Measurements from ENCODE around the gene TRIM24. TPM values are rescaled to one million over a fixed set of nuclear protein-coding genes. Genes with fewer than 3 reads are reported as not detected.

Gene TRIM24
- total and polyA plus RNA-seq, 4 donors: 7.0 to 33.0 (median 17.4) TPM

- Histone ChIP-seq H3K4me3 (no peak overlapping the region), H3K9ac (ENCODE audit: insufficient read depth in 1 of 2, low read length in 2 of 2) (no peak overlapping the region), H3K4me1 (ENCODE audit: control insufficient read depth in 5 of 5, insufficient read depth in 5 of 5, low read length in 5 of 5) (no peaks in the 10 kb centered on the region), H3K27ac (ENCODE audit: low read depth in 1 of 2, low read length in 1 of 2) (no peak overlapping the region), H3K27me3 (ENCODE audit: control insufficient read depth in 3 of 3, insufficient read depth in 3 of 3, low read length in 2 of 3) (no peaks in the 10 kb centered on the region), H3K9me3 (ENCODE audit: control insufficient read depth in 4 of 4, insufficient read depth in 3 of 4, low read length in 3 of 4) (peaks cover 0 to 13% (median 11%) of the 10 kb centered on the region in 4 donors), H3K36me3 (ENCODE audit: control insufficient read depth in 4 of 4, insufficient read depth in 4 of 4, low read length in 4 of 4) (no peaks in the 10 kb centered on the region)
- DNase-seq (no peak), ATAC-seq (ENCODE audit: insufficient read depth, low FRiP score) (no peak)
- TF ChIP-seq, protein P1, sequence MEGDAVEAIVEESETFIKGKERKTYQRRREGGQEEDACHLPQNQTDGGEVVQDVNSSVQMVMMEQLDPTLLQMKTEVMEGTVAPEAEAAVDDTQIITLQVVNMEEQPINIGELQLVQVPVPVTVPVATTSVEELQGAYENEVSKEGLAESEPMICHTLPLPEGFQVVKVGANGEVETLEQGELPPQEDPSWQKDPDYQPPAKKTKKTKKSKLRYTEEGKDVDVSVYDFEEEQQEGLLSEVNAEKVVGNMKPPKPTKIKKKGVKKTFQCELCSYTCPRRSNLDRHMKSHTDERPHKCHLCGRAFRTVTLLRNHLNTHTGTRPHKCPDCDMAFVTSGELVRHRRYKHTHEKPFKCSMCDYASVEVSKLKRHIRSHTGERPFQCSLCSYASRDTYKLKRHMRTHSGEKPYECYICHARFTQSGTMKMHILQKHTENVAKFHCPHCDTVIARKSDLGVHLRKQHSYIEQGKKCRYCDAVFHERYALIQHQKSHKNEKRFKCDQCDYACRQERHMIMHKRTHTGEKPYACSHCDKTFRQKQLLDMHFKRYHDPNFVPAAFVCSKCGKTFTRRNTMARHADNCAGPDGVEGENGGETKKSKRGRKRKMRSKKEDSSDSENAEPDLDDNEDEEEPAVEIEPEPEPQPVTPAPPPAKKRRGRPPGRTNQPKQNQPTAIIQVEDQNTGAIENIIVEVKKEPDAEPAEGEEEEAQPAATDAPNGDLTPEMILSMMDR (IDR thresholded peaks at IDR 0.05; ENCODE audit: control extremely low read depth, extremely low read depth): no peak
- WGBS, 2 donors: 83% methylated on average over 2 of the region's 2 CpGs
These were observed 28.5 kb upstream of the TRIM24 start for GRCh38 chr7:138431517-138431916.

DNA sequence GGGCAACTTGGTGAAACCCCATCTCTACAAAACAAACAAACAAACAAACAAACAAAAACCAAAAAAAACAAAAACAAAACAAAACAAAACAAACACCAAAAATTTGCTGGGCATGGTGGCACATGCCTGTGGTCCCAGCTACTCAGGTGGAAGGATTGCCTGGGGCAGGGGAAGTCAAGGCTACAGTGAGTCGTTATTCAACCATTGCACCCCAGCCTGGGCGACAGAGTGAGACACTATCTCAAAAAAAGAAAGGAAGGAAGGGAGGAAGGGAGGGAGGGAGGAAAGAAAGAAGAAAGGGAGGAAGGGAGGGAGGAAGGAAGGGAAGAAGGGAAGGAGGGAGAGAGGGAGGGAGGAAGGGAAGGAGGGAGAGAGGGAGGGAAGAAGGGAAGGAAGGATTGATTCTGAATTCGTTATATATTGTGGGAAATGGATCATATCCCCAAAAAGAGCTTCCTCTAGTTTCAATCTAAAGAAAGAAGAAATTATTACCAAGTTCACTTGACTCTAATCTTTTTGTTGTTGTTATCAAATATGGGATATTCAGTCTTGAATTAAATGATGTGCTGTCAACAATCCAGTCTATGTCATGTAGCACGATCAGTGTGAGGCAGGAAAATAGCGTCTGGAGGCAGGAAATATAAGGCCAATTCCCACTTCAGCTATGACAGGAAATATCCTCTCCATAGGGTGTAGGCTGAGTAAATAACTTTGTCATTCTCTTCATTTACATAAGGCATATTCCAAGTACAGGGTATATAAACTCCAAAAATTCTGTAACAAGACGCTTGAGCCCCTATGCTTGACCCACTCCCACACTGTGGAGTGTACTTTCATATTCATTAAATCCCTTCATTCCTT is 26.2 kb upstream of the TRIM24 start:
- no peak for DNase-seq
- Histone ChIP-seq H3K4me1 (ENCODE audit: control insufficient read depth in 5 of 5, insufficient read depth in 5 of 5, low read length in 5 of 5) (no peaks in the 10 kb centered on the region), H3K27ac (ENCODE audit: low read depth in 1 of 2, low read length in 1 of 2) (no peak overlapping the region), H3K9ac (ENCODE audit: insufficient read depth in 1 of 2, low read length in 2 of 2) (no peak overlapping the region), H3K36me3 (ENCODE audit: control insufficient read depth in 4 of 4, insufficient read depth in 4 of 4, low read length in 4 of 4) (no peaks in the 10 kb centered on the region), H3K27me3 (ENCODE audit: control insufficient read depth in 3 of 3, insufficient read depth in 3 of 3, low read length in 2 of 3) (no peaks in the 10 kb centered on the region), H3K4me3 (no peak overlapping the region), H3K9me3 (ENCODE audit: control insufficient read depth in 4 of 4, insufficient read depth in 3 of 4, low read length in 3 of 4) (peaks cover 0 to 13% (median 11%) of the 10 kb centered on the region in 4 donors)
- WGBS, 2 donors: 67 to 73% methylated on average over 6 of the region's 6 CpGs
- TF ChIP-seq, protein P1 (IDR thresholded peaks at IDR 0.05; ENCODE audit: control extremely low read depth, extremely low read depth): no peak
- no peak for ATAC-seq (ENCODE audit: insufficient read depth, low FRiP score)

DNA sequence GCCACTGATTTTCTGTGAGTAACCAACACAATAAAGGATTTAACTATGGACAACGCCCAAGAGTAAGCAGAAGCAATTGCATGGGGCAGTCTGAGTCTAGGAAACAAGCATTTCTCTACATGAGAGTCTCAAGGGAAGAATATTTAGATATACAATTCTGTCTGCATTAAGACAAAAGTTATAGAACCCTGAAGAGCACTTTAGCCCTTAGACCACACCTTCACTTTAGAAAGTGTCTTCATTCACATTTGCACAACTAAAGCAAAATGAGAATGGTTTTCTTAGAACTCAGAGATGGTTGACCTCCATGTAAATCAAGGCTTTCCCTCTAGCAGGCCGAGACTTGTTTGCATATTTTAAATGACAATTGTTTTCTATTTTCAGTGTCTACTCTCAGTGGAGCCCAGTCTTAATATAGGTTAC is 25.5 kb upstream of the TRIM24 start:
- Histone ChIP-seq H3K9ac (ENCODE audit: insufficient read depth in 1 of 2, low read length in 2 of 2) (no peak overlapping the region), H3K27ac (ENCODE audit: low read depth in 1 of 2, low read length in 1 of 2) (no peak overlapping the region), H3K9me3 (ENCODE audit: control insufficient read depth in 4 of 4, insufficient read depth in 3 of 4, low read length in 3 of 4) (peaks cover 0 to 9% (median 6%) of the 10 kb centered on the region in 4 donors), H3K4me3 (no peak overlapping the region), H3K4me1 (ENCODE audit: control insufficient read depth in 5 of 5, insufficient read depth in 5 of 5, low read length in 5 of 5) (no peaks in the 10 kb centered on the region), H3K36me3 (ENCODE audit: control insufficient read depth in 4 of 4, insufficient read depth in 4 of 4, low read length in 4 of 4) (no peaks in the 10 kb centered on the region), H3K27me3 (ENCODE audit: control insufficient read depth in 3 of 3, insufficient read depth in 3 of 3, low read length in 2 of 3) (no peaks in the 10 kb centered on the region)
- no peak for DNase-seq
- no peak for ATAC-seq (ENCODE audit: insufficient read depth, low FRiP score)
- TF ChIP-seq, protein P1 (IDR thresholded peaks at IDR 0.05; ENCODE audit: control extremely low read depth, extremely low read depth): no peak
- 87 to 88% methylated on average over 2 of the region's 2 CpGs for WGBS, 2 donors
